HG02938 (cell line): ENCODE data around the gene FABP1.

Source experiments
- ATAC-seq: cut with Tn5 transposase; IDR thresholded peaks from one replicate; pipeline ENCODE4 v1.9.1; 2021; ENCODE audit warnings: mild to moderate bottlenecking, moderate library complexity; ENCODE audit not compliant: unreplicated experiment

The FABP1 gene

GRCh38 chr2:88085099-88085498 is 42.8 kb downstream of the FABP1 start:
- ATAC-seq = no peak

- ATAC-seq = no peak
Measured at GRCh38 chr2:88082781-88083180, 45.1 kb downstream of the FABP1 start.

DNA sequence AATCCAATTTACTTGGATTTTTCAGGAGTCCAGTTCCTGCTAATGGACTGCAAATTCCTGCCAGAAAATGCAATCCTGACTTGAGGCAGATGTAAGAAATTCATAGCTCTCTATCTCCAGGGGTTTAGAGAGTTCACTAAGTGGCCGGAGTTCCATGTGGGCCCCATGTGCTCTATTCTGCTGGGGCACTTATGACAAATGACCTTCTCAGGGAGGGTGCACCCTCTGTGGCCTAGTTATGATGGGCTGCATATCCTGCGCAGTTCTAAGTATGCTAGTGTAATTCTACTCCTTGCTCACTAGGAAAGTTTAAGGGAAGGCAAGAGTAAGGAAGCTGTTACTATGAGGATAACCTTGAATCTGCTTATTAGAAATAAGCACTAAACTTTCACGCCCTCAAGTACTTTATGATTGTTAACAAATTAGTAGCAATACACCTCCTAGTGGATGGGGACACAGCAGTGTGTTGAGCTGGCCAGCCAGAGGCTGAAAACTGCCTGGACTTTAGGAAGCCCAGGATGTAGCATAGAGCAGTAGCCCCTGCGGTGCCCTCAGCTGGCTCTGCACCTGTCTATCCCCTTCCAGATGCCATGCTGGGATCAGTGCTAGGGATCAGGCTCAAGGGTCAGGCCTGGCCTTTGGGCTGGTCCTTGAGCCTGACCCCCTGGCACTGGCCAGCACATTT is 45.8 kb downstream of the FABP1 start:
- ATAC-seq = no peak

DNA sequence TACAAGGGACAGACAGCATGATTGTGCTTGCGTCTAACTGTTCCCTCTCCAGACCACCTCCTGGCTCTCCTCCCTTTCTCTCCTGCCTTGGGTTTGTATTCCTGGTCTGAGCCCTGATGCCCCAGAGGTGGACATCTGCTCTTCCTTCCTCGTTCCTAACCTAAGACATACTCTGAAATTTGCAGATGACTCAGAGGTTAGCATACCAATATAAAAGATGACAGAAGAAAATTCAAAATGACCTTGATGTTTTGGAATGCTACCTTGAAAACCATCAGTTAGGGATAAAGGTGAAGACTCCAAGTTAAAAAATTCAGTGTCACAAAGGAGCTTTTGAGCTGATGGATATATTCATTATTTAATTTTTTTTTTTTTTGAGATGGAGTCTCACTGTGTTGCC is 47.3 kb downstream of the FABP1 start:
- ATAC-seq = no peak

GRCh38 chr2:88078643-88079172 is 49.2 kb downstream of the FABP1 start:
- ATAC-seq = no peak

- no peak for ATAC-seq
Measured at GRCh38 chr2:88077080-88077479, 50.8 kb downstream of the FABP1 start.

- no peak for ATAC-seq
Measured at GRCh38 chr2:88074854-88075292, 53.0 kb downstream of the FABP1 start.

DNA sequence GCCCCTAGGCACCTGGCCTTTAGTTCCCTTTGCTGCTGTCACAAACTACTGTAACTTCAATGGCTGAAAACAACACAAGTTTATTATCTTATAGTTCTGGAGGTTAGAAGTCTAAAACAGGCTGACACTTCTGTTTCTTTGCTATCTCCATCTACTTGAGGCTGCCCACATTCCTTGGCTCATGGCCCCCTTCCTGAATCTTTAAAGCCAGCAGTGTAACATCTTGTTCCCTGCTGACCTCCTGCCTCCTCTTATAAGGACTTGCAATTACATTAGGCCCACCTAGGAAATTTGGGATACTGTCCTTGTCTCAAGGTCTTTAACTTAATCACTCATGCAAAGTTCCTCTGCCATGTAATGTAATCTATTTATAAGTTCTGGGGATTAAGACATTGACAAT is 53.7 kb downstream of the FABP1 start:
- no peak for ATAC-seq
